ENCODE results near the gene HINFP.
"Not testable (repeated sequence)": the region's sequence is repeated elsewhere in the genome, so short reads cannot be mapped to it uniquely, and the experiment has no call there.

Gene HINFP

GRCh38 chr11:119180729-119181676, 59.6 kb downstream of the HINFP start:
- no peak overlapping the region for H3K4me3 ChIP-seq (ENCODE audit: low read depth, low read length)
- TF ChIP-seq CTCF (IDR thresholded peaks at IDR 0.05; ENCODE audit: low read depth, low read length, missing control alignments): no peak
- in situ Hi-C loops (cut with HindIII; ENCODE audit: low sequenced_read_pairs): no loop called here
- no peak for DNase-seq (ENCODE audit: low read depth)

- in situ Hi-C loops (cut with HindIII; ENCODE audit: low sequenced_read_pairs): no loop called here
- DNase-seq (ENCODE audit: low read depth): no peak
- TF ChIP-seq CTCF (IDR thresholded peaks at IDR 0.05; ENCODE audit: low read depth, low read length, missing control alignments): no peak
Observed at GRCh38 chr11:119181677-119182412, 60.5 kb downstream of the HINFP start.

GRCh38 chr11:119184399-119184798, 63.0 kb downstream of the HINFP start:
- H3K4me3 ChIP-seq (ENCODE audit: low read depth, low read length); DNase-seq (ENCODE audit: low read depth); in situ Hi-C loops (cut with HindIII; ENCODE audit: low sequenced_read_pairs): not testable (repeated sequence)

More at GRCh38 chr11:119181677-119182412, 60.5 kb downstream of the HINFP start:
- H3K4me3 ChIP-seq (ENCODE audit: low read depth, low read length): no peak overlapping the region
